Measurements from ENCODE around the gene POLG2. TPM values are rescaled to one million over a fixed set of nuclear protein-coding genes. Genes with fewer than 3 reads are reported as not detected.

Gene POLG2
- total and polyA plus RNA-seq, 9 of the 15 experiments (the other 6 are each of a cell fraction or from before 2014, with no cell fraction given): 13.4 to 44.8 (median 37.0) TPM

- WGBS (ENCODE audit: insufficient coverage, low coverage, missing lambda C conversion rate): 59% methylated on average over 2 of the region's 2 CpGs
- H3K9ac ChIP-seq (ENCODE audit: insufficient read depth in 1 of 2, low read depth in 2 of 2, low read length in 2 of 2): no peak overlapping the region
- no peaks in the 10 kb centered on the region for H4K20me1 ChIP-seq (replicated peaks; ENCODE audit: control insufficient read depth, insufficient read depth, low read length)
- H3K27ac ChIP-seq (ENCODE audit: extremely low read depth, low read depth, low read length): peak overlapping the region; percentile 67; the same call in 2 of the 3 replicates
- H3K27me3 ChIP-seq (ENCODE audit: control insufficient read depth in 2 of 2, insufficient read depth in 2 of 2, low read length in 2 of 2): no peaks in the 10 kb centered on the region
- in situ Hi-C loops (cut with MboI) (no loop called here), intact Hi-C loops (cut with micrococcal nuclease) (loop anchor here (10.0 kb wide), 1 partner anchor 108 kb away; no protein-coding TSS in a partner anchor)
- H3K4me2 ChIP-seq (ENCODE audit: insufficient read depth, low read length): no peak overlapping the region
- BruUV-seq (replicated peaks): no TSS peak
- FAIRE-seq (no peak), ATAC-seq (peak; percentile 25; the same call in 1 of the 3 replicates), DNase-seq (ENCODE audit: extremely low read depth in 1 of 4, low spot score in 3 of 4) (no peak)
- TF ChIP-seq POLR2A (conservative IDR thresholded peaks at IDR 0.05) (0 out of 2 replicates have a peak, but pooled peaks have one; percentile 8), ZNF146 (CRISPR knock-in tag; IDR thresholded peaks at IDR 0.05; ENCODE audit: unreplicated experiment) (no peak), ZNF253 (CRISPR knock-in tag; conservative IDR thresholded peaks at IDR 0.05) (no peak)
- no peak overlapping the region for H3K4me3 ChIP-seq
- no peaks in the 10 kb centered on the region for H3K9me3 ChIP-seq (replicated peaks; ENCODE audit: control insufficient read depth, insufficient read depth, low read depth, low read length)
- H3K36me3 ChIP-seq (ENCODE audit: control insufficient read depth, insufficient read depth, low read length): peaks cover 84% of the 10 kb centered on the region
- H3K4me1 ChIP-seq (replicated peaks in 1 of 2; ENCODE audit: control insufficient read depth in 2 of 2, insufficient read depth in 2 of 2, low read length in 2 of 2): peaks cover 0 to 19% of the 10 kb centered on the region in 2 experiments; a peak in 3 of 5 replicates
- H3K9me1 ChIP-seq (ENCODE audit: control insufficient read depth, insufficient read depth, low read length): no peaks in the 10 kb centered on the region
- ChIA-PET CTCF (ENCODE audit: low intra/inter-chr PET ratio) (interaction anchor here (0.6 kb wide), 1 partner anchor 11 kb away, joined by 3 read pairs; no protein-coding TSS in a partner anchor), POLR2A (interaction anchor here (0.9 to 2.7 kb wide), 9 partner anchors 9 to 31 kb away, joined by 3 to 15 read pairs (median 5); partner anchors contain the start of genes CEP95 and DDX5)
- no peaks in the 10 kb centered on the region for H3K79me2 ChIP-seq (ENCODE audit: control insufficient read depth, insufficient read depth, low read length)
- no peak overlapping the region for H2AFZ ChIP-seq (ENCODE audit: low read depth, low read length)
Observed at GRCh38 chr17:64536913-64537312, 40.1 kb upstream of the POLG2 start.

- H3K4me1 ChIP-seq (replicated peaks in 1 of 2; ENCODE audit: control insufficient read depth in 2 of 2, insufficient read depth in 2 of 2, low read length in 2 of 2): peaks cover 0 to 19% of the 10 kb centered on the region in 2 experiments; a peak in 3 of 5 replicates
- CTCF ChIA-PET (ENCODE audit: low intra/inter-chr PET ratio): no interaction called here
- 83% methylated on average over 6 of the region's 6 CpGs for WGBS (ENCODE audit: insufficient coverage, low coverage, missing lambda C conversion rate)
- H2AFZ ChIP-seq (ENCODE audit: low read depth, low read length): no peak overlapping the region
- H3K4me2 ChIP-seq (ENCODE audit: insufficient read depth, low read length): no peak overlapping the region
- intact Hi-C loops (cut with micrococcal nuclease) (loop anchor here (2.0 to 10.0 kb wide), 2 partner anchors 67 to 109 kb away; no protein-coding TSS in a partner anchor), in situ Hi-C loops (cut with MboI) (no loop called here)
- DNase-seq (ENCODE audit: extremely low read depth in 1 of 4, low spot score in 3 of 4) (no peak), ATAC-seq (no peak), FAIRE-seq (no peak)
- H3K9me3 ChIP-seq (replicated peaks; ENCODE audit: control insufficient read depth, insufficient read depth, low read depth, low read length): no peaks in the 10 kb centered on the region
- no peaks in the 10 kb centered on the region for H3K27me3 ChIP-seq (ENCODE audit: control insufficient read depth in 2 of 2, insufficient read depth in 2 of 2, low read length in 2 of 2)
- BruUV-seq (replicated peaks): no TSS peak
- H3K4me3 ChIP-seq: no peak overlapping the region
- no peaks in the 10 kb centered on the region for H4K20me1 ChIP-seq (replicated peaks; ENCODE audit: control insufficient read depth, insufficient read depth, low read length)
- no peaks in the 10 kb centered on the region for H3K9me1 ChIP-seq (ENCODE audit: control insufficient read depth, insufficient read depth, low read length)
- peaks cover 94% of the 10 kb centered on the region for H3K36me3 ChIP-seq (ENCODE audit: control insufficient read depth, insufficient read depth, low read length)
- no peak overlapping the region for H3K27ac ChIP-seq (ENCODE audit: extremely low read depth, low read depth, low read length)
- H3K9ac ChIP-seq (ENCODE audit: insufficient read depth in 1 of 2, low read depth in 2 of 2, low read length in 2 of 2): no peak overlapping the region
- no peaks in the 10 kb centered on the region for H3K79me2 ChIP-seq (ENCODE audit: control insufficient read depth, insufficient read depth, low read length)
- POLR2A ChIA-PET: interaction anchor here (0.8 to 4.1 kb wide), 2 partner anchors 29 to 208 kb away, joined by 3 to 36 read pairs; partner anchors contain the start of genes CEP95 and DDX5
- no peak for TF ChIP-seq BMI1 (IDR thresholded peaks at IDR 0.05; ENCODE audit: low read length)
- no peak for TF ChIP-seq ZBTB1 (CRISPR knock-in tag; IDR thresholded peaks at IDR 0.05; ENCODE audit: borderline replicate concordance, low read depth)
- TF ChIP-seq ATF1 (CRISPR knock-in tag; IDR thresholded peaks at IDR 0.05): no peak
- no peak for TF ChIP-seq ATF1 (tag; IDR thresholded peaks at IDR 0.05)
Observed at GRCh38 chr17:64535357-64535756, 38.5 kb upstream of the POLG2 start.
